NCI-H187 (cell line): Measurements from ENCODE around the gene ELP2.
"Not testable (repeated sequence)": the region's sequence is repeated elsewhere in the genome, so short reads cannot be mapped to it uniquely, and the experiment has no call there.

ENCODE experiments used
- DNase-seq, 2 experiments: peaks; one replicate each; lab custom pipeline; 2025; lab: John Stamatoyannopoulos, UW

The ELP2 gene, protein sequence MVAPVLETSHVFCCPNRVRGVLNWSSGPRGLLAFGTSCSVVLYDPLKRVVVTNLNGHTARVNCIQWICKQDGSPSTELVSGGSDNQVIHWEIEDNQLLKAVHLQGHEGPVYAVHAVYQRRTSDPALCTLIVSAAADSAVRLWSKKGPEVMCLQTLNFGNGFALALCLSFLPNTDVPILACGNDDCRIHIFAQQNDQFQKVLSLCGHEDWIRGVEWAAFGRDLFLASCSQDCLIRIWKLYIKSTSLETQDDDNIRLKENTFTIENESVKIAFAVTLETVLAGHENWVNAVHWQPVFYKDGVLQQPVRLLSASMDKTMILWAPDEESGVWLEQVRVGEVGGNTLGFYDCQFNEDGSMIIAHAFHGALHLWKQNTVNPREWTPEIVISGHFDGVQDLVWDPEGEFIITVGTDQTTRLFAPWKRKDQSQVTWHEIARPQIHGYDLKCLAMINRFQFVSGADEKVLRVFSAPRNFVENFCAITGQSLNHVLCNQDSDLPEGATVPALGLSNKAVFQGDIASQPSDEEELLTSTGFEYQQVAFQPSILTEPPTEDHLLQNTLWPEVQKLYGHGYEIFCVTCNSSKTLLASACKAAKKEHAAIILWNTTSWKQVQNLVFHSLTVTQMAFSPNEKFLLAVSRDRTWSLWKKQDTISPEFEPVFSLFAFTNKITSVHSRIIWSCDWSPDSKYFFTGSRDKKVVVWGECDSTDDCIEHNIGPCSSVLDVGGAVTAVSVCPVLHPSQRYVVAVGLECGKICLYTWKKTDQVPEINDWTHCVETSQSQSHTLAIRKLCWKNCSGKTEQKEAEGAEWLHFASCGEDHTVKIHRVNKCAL

DNA sequence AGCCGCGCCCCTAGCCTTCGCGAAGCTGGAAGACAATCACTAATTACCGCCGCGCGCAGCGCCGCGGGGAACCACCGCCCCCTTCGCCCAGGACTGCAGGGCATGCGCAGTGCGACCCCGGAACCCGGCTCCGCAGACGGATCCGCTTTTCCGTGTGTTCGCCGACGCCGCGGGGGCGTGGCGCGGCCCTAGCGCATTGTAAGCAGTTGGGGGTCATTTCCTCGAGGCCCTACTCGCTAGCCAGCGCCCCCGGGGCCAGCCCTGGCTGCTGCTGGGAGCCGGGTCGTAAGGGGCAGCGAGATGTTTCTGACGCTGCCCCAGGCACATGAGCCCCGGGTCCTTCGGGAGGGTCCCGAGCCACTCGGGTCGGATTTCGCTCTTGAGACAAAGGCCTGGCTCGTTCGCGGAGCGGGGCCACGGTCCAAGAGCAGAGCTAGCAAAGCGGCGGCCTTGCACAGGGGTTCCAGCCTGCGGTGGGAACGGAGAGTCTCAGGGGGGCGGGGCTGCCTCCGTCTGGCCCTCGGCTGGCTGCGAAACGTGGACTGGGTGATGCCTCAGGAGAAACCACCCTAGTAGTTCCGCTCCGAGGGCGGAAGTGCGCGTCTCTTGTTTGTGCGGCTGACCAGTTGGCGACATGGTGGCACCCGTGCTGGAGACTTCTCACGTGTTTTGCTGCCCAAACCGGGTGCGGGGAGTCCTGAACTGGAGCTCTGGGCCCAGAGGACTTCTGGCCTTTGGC is at the start of gene ELP2, which contains the start of gene SLC39A6:
Gene ELP2, plus strand, starts transcription at position 600 of the 739 bp plus-strand sequence. Its CDS starts 35 bp downstream, at position 635.
Gene SLC39A6, minus strand, starts transcription at position 41 of the 739 bp plus-strand sequence. CDS start 2,333 bp downstream, outside the sequence.
- DNase-seq, result peak; percentile 72 to 83

DNA sequence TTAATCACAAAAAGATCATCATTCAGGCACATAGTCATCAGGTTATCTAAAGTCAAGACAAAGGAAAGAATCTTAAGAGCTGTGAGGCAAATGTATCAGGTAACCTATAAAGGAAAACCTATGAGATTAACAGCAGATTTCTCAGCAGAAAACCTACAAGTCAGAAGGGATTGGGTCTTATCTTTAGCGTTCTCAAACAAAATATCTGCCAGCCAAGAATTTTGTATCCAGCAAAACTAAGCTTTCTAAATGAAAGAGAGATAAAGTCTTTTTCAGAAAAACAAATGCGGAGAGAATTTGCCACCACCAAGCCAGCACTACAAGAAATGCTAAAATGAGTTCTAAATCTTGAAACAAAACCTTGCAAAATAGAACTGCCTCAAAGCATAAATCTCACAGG is 48.6 kb upstream of the ELP2 start:
- DNase-seq, result not testable (repeated sequence)

DNA sequence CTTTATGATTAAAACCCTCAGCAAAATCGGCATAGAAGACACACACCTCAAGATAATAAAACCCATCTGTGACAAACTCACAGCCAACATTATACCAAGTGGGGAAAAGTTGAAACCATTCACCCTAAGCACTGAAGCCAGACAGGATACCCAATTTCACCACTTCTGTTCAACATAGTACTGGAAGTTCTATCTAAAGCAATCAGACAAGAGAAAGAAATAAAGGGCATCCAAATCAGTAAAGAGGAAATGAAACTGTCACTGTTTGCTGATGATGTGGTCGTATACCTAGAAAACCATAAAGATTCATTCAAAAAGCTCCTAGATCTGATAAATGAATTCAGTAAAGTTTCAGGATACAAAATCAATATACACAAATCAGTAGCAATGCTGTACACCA is 46.0 kb upstream of the ELP2 start:
- DNase-seq, result no peak

DNA sequence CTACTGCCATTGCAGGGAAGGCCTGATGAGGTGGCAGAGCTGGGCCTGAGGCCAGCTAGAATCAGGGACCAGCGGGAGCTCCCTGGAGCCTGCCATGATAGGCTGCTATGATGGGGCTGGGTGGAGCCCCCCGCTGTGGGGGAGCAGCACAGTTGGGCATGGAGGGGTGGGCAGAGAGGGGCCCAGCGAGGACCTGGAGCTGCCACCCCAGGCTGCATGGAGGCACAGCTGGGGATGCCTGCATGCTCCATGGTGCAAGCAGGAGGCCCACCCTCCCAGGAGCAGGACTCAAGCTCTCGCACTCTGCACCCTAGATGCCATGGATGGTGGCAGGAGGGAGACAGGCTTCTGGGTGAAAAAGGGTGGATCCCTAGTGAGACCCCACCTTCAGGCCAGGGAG is 44.5 kb upstream of the ELP2 start:
- no peak for DNase-seq

DNA sequence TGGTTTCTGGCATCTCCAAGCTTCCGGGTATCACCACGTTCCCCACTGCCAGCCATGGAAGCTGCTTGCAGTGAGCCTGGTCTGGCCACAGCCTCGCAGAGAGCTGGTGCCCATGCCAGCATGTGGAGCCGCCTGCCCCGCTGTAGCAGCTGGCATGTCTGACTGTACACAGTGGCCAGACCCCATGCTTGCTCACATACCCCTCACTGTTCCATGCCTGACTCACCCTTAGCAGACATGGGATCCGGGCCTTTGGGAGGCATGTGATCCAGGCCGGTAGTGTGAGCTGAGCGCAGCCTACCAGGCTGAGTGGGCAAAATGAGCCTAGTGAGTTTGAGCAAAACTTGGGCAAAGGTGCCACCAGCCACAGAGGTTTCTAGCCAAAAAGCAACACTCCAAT is 43.5 kb upstream of the ELP2 start:
- no peak for DNase-seq

DNA sequence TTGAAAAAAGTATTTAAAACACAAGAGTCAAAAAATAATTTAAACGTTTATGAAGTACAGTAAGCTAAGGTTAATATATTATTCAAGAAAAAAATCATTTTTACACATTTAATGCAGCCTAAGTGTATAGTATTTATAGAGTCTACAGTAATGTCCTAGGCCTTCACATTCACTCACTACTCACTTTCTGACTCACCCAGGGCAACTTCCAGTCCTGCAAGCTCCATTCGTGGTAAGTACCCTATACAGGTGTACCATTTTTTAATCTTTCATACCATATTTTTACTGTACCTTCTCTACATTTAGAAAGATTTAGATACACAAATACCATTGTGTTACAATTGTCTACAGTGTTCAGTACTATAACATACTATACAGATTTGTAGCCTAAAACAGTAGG is 41.4 kb upstream of the ELP2 start:
- DNase-seq, result no peak

DNA sequence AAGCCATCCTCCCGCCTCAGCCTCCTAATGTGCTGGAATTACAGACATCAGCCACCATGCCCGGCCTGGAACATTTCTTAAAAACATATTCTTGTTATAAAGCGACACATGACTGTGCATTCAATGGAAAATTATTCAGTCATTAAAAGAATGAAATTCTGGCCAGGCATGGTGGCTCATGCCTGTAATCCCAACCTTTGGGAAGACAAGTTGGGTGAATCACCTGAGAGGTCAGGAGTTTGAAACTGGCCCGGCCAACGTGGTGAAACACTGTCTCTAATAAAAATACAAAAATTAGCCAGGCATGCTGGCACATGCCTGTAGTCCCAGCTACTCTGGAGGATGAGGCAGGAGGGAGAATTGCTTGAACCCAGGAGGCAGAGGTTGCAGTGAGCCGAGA is 40.7 kb upstream of the ELP2 start:
- no peak for DNase-seq

DNA sequence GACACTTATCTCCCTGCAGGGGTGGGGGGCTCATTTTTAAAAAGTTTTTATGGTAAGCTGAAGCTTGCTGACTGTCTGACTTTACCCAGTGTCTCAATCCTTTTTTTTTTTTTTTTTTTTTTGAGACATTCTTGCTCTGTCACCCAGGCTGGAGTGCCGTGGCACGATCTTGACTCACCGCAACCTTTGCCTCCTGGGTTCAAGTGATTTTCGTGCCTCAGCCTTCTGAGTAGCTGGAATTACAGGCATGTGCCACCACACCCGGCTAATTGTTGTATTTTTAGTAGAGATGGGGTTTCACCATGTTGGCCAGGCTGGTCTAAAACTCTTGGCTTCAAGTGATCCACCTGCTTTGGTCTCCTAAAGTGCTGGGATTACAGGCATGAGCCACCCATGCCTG is 37.6 kb upstream of the ELP2 start:
- not testable (repeated sequence) for DNase-seq

DNA sequence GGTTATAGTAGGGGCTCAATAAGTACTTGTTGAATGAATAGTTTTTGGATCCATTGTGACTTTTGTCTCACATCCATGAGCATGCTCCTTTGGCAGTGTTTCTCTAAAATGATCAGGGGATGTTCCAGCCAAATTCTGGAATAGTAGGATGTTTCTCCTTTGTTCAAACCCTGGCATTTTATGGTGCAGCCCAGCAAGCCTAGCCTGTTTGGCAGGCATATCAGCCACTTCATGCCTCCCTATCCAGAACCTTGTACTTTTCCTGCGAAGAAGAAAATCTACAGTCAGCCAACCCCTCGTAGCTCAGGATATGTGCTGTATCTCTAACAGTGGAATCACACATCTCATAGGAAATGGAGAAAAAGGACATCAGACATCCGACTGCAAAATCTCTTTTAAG is 35.3 kb upstream of the ELP2 start:
- DNase-seq, result no peak

DNA sequence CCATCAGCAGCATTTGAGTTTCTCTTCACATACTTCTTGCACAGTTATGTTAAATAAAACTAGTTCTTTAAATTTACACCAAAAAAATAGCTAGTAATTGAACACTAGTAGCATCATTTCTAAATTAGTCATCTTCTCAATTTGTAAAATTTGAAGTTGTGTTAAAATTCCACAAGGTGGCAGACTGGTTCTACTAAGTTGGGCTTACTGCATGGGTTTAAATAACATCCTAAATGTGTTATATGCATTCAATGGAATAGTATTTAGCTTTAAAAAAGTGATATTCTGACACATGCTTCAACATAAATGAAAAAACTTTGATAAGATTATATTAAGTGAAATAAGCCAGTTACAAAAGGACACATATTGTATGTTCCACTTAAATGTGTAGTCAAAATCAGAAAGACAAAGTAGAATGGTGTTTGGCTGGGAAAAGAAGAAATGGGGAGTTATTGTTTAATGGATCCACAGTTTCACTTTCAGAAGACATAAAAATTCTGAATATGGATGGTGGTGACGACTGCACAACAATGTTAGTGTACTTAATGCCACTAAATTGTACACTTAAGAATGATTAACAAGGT is 33.7 kb upstream of the ELP2 start:
- no peak for DNase-seq

DNA sequence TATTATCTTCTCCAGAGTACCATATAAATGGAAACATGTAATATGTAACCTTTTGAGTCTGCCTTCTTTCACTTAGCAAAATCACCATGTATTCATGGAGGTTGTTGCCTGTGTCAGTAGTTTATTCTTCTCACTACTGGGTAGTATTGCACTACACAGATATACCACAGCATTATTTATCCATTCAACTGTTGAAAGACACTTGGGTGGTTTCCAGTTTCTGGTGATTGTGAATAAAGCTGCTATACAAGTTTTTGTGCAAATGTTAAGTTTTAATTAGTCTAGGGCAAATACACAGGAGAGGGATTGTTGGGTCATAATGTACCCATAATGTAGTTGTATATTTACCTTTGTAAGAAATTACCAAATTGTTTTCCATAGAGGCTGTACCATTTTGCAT is 32.7 kb upstream of the ELP2 start:
- no peak for DNase-seq

DNA sequence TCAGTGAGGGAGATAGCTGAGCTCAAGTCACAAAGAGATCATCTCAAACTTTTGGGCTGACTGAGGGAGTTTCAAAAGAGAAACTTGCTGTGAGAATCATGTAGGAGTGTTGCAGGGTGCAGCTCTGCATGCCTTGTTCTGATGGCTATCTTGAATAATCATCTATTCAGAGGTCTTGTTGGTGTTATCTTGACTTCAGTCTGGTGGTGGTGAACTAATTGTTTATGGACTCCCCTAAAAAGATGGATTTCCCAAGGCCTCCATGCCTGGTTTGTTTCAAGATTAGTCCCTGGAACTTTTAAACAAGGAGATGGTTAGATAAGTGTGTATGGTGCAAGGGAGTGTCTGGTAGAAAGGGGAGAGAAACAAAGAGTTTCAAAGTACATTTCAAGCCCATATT is 30.4 kb upstream of the ELP2 start:
- no peak for DNase-seq

DNA sequence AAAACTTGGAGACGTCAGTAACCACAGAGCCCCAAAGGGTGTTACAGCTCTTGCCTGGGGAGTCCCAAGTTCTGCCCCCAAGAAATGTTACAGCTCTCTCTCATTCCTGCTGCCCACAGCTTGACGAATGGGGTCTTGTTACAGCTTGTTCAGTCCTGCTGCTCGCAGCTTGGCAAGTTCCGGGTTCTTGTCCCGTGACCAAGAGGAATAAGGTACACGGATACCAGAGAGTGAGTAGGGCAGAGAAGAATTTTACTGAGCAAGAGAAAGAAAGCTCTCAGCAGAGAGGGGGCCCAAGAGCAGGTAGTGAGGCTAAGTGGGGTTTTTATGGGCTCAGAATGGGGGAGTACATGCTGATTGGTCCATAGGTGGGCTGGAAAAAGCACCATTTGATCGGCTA is 27.8 kb upstream of the ELP2 start:
- no peak for DNase-seq

DNA sequence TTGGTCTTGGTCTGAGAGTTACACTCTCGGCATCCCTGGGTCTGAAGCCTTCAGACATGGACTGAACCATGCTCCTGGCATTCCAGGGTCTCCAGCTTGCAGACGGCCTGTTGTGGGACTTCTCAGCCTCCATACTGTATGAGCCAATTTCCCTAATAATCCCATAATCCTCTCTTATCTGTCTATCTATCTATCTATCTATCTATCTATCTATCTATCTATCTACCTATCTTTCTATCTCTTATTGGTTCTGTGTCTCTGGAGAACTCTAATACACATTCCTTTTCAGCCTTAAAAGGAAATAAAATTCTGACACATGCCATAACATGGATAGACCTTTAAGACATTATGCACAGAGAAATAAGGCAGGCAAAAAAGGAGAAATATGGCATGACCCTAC is 24.9 kb upstream of the ELP2 start:
- DNase-seq, result no peak

DNA sequence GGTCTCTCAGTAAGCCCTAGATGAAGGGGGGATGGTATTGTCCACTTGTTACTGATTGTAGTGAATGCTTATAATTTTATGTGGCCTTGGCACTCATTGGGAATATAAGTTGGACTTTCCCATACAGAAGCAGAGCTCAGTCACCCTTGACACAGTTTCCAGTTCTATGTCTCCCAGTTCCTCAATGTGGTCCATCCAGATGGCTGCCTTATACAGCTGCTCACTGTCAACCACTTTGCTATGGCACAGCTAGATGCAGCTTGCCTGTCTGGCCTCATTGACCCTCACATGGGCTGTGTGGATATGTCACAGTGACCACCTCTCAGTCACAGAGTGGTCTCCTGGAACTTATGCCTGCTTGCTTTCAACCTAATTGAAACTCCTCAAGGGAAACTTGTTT is 22.2 kb upstream of the ELP2 start:
- no peak for DNase-seq

DNA sequence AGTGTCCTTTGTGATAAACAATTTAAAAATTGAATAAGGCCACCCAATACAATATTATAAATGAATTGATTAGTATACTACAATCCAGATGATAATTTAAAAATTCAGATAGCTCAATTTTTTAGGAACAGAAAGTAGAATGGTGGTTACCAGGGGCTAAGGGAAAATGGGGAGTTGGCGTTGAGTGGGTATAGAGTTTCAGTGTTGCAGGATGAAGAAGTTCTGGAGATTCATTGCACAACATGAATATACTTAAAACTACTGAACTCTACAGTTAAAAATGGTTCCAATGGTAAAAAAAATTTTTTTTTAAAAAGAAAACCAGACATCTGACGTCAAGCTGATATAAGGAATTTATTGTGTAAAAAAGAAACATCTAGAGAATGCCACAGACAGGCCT is 21.5 kb upstream of the ELP2 start:
- no peak for DNase-seq

DNA sequence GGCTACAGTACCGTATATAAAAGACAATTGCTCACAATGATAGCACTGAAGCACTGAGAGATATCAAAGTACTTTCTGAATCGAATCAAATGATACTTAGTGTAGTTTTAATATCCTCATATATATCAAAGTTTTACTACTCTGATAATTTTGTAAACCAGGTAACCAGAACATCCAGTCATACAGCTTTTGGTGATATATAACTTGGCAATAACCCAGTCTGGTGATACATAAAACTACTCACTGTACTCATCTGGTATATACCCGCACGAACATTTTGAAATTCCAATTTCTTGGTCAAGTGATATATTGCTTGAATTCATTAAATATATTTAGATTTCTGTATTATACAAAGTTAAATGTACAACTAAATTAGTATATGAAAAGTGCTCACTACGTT is 21.1 kb upstream of the ELP2 start:
- DNase-seq, result no peak

DNA sequence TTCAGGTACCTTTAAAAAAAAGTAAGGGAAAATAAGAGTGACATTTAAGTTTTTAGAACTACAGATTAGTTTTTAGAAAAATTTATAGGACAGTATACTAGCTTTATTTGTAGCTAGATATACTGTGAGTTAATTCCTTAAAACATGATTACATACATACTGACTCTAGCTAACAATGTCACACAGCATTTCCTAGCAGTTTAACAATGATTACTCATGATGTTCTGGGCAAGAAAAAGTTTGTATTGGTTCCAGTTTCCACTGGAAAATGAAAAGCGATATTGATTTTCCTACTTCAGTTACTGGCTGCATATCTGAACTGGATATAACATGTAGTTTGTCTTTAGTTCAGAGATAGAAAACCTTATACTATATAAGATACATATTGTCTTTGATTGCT is 20.0 kb upstream of the ELP2 start:
- no peak for DNase-seq

DNA sequence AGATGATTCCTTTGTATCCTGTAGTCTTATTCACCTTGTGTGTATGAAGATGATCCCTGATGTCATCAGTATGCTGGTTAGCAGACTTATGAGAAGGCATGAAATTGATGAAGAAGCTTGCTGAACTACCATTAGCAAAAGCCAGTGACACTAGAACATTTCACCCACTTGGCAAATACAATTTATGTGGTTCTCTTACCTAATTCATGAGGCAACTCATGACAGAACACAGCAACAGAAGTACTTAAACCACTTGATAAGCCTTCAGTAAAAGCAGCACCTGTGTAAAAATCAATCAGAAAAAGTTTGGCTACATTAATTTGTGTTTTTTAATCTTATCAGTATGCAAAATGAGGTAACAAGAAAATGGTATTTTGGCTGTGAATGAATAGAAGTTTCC is 17.4 kb upstream of the ELP2 start:
- DNase-seq, result no peak

DNA sequence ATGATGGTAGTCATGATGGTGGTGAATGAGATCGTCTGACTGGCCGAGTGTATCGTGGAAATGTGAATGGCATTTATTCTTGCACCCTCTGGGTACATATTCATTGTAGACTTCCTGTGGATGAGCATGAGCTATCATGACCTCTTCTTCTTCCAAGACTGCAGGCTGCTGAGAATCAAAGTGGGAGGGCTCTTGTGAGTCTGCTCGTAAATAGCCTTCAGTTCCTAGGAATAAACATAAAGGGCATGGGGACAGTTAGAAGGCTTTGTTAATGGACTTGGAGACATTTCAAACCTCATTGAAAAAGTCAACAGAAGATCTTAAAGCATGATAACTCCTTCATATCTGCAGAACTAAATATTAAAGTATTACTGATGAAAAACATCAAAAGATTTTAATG is 15.4 kb upstream of the ELP2 start:
- no peak for DNase-seq

DNA sequence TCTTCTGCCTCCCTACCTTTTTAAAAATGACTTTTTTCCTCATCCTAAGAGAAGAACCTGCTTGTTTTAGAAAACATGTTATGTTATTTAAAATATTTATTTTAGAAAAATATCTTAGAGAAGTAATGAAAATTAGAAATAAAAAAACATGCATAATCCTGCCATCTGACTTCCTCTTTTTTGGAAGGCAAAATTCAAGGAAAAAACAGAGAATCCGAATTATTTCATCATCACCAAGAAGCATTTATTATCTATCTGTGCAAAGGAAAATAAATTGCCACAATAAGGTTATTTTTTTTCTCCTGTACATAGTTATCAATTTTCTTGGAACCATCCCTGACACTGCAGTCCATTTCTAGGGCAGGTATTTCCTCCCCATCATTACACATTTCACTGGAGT is 15.0 kb upstream of the ELP2 start:
- no peak for DNase-seq

DNA sequence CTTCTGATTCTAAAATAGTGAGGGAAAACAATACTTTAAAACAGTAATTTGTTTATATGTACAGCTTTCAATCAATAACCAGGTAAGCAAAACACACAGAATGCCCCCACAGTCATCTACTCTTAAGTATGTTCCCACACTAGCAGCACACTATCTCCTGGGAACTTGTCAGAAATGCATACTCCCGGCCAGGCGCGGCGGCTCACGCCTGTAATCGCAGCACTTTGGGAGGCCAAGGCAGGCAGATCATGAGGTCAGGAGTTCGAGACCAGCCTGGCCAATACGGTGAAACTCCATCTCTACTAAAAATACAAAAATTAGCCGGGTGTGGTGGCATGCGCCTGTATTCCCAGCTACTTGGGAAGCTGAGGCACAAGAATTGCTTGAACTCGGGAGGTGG is 12.9 kb upstream of the ELP2 start:
- DNase-seq, result not testable (repeated sequence)
